Measurements from ENCODE around the gene TNP2. TPM values are rescaled to one million over a fixed set of nuclear protein-coding genes. Genes with fewer than 3 reads are reported as not detected.

Gene TNP2
- total and polyA plus RNA-seq, 9 of the 15 experiments (the other 6 are each of a cell fraction or from before 2014, with no cell fraction given) = not detected

- TF ChIP-seq ZNF140 (CRISPR knock-in tag; IDR thresholded peaks at IDR 0.05) = no peak
- no peak for TF ChIP-seq POLR2A (conservative IDR thresholded peaks at IDR 0.05)
- peak; percentile 51; the same call in 1 of the 2 replicates for TF ChIP-seq ZNF311 (CRISPR knock-in tag; IDR thresholded peaks at IDR 0.05)
- TF ChIP-seq U2AF2 (optimal IDR thresholded peaks at IDR 0.05; ENCODE audit: low read depth, low read length) = no peak
- no peak for TF ChIP-seq BDP1 (IDR thresholded peaks at IDR 0.05; ENCODE audit: insufficient read depth, insufficient read length)
- peak; percentile 34; the same call in 1 of the 2 replicates for TF ChIP-seq NFIC (IDR thresholded peaks at IDR 0.05)
- peak; percentile 74; the same call in 1 of the 2 replicates for TF ChIP-seq NR4A1 (CRISPR knock-in tag; IDR thresholded peaks at IDR 0.05)
- TF ChIP-seq NR4A1 (tag; IDR thresholded peaks at IDR 0.05) = peak; percentile 89; the same call in 1 of the 2 replicates
- no peak for TF ChIP-seq CBX8 (IDR thresholded peaks at IDR 0.05; ENCODE audit: borderline replicate concordance, extremely low read depth, low read depth, low read length, poor library complexity, severe bottlenecking)
- no peak for TF ChIP-seq TRIM28 (IDR thresholded peaks at IDR 0.05)
- TF ChIP-seq TSC22D4 (tag; IDR thresholded peaks at IDR 0.05) = no peak
- TF ChIP-seq ZNF124 (CRISPR knock-in tag; IDR thresholded peaks at IDR 0.05) = peak; percentile 96
- TF ChIP-seq ZNF347 (CRISPR knock-in tag; IDR thresholded peaks at IDR 0.05; ENCODE audit: low read depth) = no peak
- TF ChIP-seq SMARCB1 (IDR thresholded peaks at IDR 0.05; ENCODE audit: insufficient read length, low read depth) = no peak
- peak; percentile 53 for TF ChIP-seq FIP1L1 (IDR thresholded peaks at IDR 0.05; ENCODE audit: low read depth, low read length, poor library complexity, severe bottlenecking)
- no peak for TF ChIP-seq HMG20A (CRISPR knock-in tag; conservative IDR thresholded peaks at IDR 0.05)
- no peak for TF ChIP-seq CLOCK (CRISPR knock-in tag; IDR thresholded peaks at IDR 0.05; ENCODE audit: borderline replicate concordance)
- peak in 1 of 2 experiments; percentile 4; a peak in 1 of 4 replicates for TF ChIP-seq NONO (IDR thresholded peaks at IDR 0.05; ENCODE audit: low read depth in 2 of 2, low read length in 1 of 2)
- peak; percentile 46; the same call in 1 of the 2 replicates for TF ChIP-seq ZFP1 (CRISPR knock-in tag; IDR thresholded peaks at IDR 0.05)
- TF ChIP-seq, protein P1, sequence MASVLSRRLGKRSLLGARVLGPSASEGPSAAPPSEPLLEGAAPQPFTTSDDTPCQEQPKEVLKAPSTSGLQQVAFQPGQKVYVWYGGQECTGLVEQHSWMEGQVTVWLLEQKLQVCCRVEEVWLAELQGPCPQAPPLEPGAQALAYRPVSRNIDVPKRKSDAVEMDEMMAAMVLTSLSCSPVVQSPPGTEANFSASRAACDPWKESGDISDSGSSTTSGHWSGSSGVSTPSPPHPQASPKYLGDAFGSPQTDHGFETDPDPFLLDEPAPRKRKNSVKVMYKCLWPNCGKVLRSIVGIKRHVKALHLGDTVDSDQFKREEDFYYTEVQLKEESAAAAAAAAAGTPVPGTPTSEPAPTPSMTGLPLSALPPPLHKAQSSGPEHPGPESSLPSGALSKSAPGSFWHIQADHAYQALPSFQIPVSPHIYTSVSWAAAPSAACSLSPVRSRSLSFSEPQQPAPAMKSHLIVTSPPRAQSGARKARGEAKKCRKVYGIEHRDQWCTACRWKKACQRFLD (CRISPR knock-in tag; IDR thresholded peaks at IDR 0.05) = peak; percentile 66; the same call in 1 of the 2 replicates
- no peak for TF ChIP-seq C11orf30 (IDR thresholded peaks at IDR 0.05; ENCODE audit: low read depth)
- no peak for TF ChIP-seq SRF (CRISPR knock-in tag; IDR thresholded peaks at IDR 0.05)
- TF ChIP-seq ATF4 (CRISPR knock-in tag; IDR thresholded peaks at IDR 0.05) = no peak
- TF ChIP-seq POLR2AphosphoS2 (IDR thresholded peaks at IDR 0.05; ENCODE audit: low read length) = no peak
- no peak for TF ChIP-seq NFRKB (IDR thresholded peaks at IDR 0.05; ENCODE audit: low read depth)
These were observed 14.0 kb downstream of the TNP2 start (continued) for GRCh38 chr16:11254913-11255736.

Measured in K562 (cell line).